Measurements from ENCODE around the gene SCOC.

- TF ChIP-seq CTCF (IDR thresholded peaks at IDR 0.05) (no peak), POLR2A (IDR thresholded peaks at IDR 0.05) (no peak)
Observed at GRCh38 chr4:140406292-140406691, 32.8 kb downstream of the SCOC start.

All from testis (tissue), 2 donors.